Activated CD8-positive, alpha-beta T cell treated with anti-CD3 and anti-CD28 coated beads for 36 hours (primary cell): ENCODE data around the gene BOK. TPM values are rescaled to one million over a fixed set of nuclear protein-coding genes. Genes with fewer than 3 reads are reported as not detected.
A peak's percentile ranks its signal among the peaks of the same experiment; 100 is the strongest.
"Not testable (repeated sequence)": the region's sequence is repeated elsewhere in the genome, so short reads cannot be mapped to it uniquely, and the experiment has no call there.

Source experiments
- ATAC-seq: fragments of 200-7000 bp; cut with Tn5 transposase; one replicate; pipeline ENCODE4 v1.10.0; 2021; ENCODE audit warnings: mild to moderate bottlenecking, moderate library complexity
- CTCF ChIA-PET: fragments of 350-600 bp; sonication (Branson Sonifier 250); formaldehyde crosslinking; loops from one replicate; lab custom pipeline; 2021; ENCODE audit warnings: antibody characterized with exemption; lab: Charles Lee
- POLR2A ChIA-PET: fragments of 350-600 bp; sonication (Branson Sonifier 250); formaldehyde crosslinking; loops from one replicate; lab custom pipeline; 2021; ENCODE audit warnings: antibody characterized with exemption; lab: Charles Lee
- DNase-seq: peaks from one replicate; pipeline ENCODE4 v3.0.0-alpha.2; 2020
- H3K27ac Mint-ChIP-seq: one replicate; pipeline ENCODE4 v1.8.0; 2021; ENCODE audit warnings: mild to moderate bottlenecking, mixed read lengths
- H3K27me3 Mint-ChIP-seq: one replicate; pipeline ENCODE4 v1.8.0; 2021; ENCODE audit warnings: mixed read lengths
- H3K36me3 Mint-ChIP-seq: one replicate; pipeline ENCODE4 v1.8.0; 2021; ENCODE audit warnings: low read depth, mixed read lengths
- H3K4me1 Mint-ChIP-seq: one replicate; pipeline ENCODE4 v1.8.0; 2021; ENCODE audit warnings: low read depth, mixed read lengths
- H3K4me3 Mint-ChIP-seq: one replicate; pipeline ENCODE4 v1.8.0; 2021; ENCODE audit warnings: mild to moderate bottlenecking, moderate library complexity, mixed read lengths
- H3K9me3 Mint-ChIP-seq: one replicate; pipeline ENCODE4 v1.8.0; 2021; ENCODE audit warnings: mixed read lengths
- CTCF ChIP-seq: fragments of 200-600 bp; IDR thresholded peaks from one replicate; pipeline ENCODE4 v1.8.0; 2022; ENCODE audit warnings: antibody characterized with exemption, mild to moderate bottlenecking
- intact Hi-C: fragments of 100-400 bp; cut with micrococcal nuclease; formaldehyde crosslinking; loops from one replicate; pipeline ENCODE4 v1.10.0; 2022
- total RNA-seq, 2 experiments: library from RNA; stranded (reverse); gene quantifications; one replicate each; pipeline ENCODE4 v1.2.3, GENCODE V29; 2021

The BOK gene
- total RNA-seq, 2 experiments from 2014 or later, result 0.16 to 0.22 TPM

- POLR2A ChIA-PET, result no interaction called here
- intact Hi-C loops, result no loop called here
- CTCF ChIA-PET, result no interaction called here
- ATAC-seq (no peak), DNase-seq (no peak)
- Mint-ChIP-seq H3K27me3 (peaks cover 11% of the 10 kb centered on the region), H3K4me3 (no peak overlapping the region), H3K27ac (no peak overlapping the region), H3K9me3 (no peaks in the 10 kb centered on the region), H3K36me3 (no peaks in the 10 kb centered on the region), H3K4me1 (peaks cover 2% of the 10 kb centered on the region)
- TF ChIP-seq CTCF, result no peak
These were observed 5.0 kb downstream of the BOK start for GRCh38 chr2:241563571-241563980.

- Mint-ChIP-seq H3K4me3 (no peak overlapping the region), H3K4me1 (peaks cover 2% of the 10 kb centered on the region), H3K27ac (no peak overlapping the region), H3K36me3 (no peaks in the 10 kb centered on the region), H3K27me3 (peaks cover 11% of the 10 kb centered on the region), H3K9me3 (no peaks in the 10 kb centered on the region)
- ATAC-seq (no peak), DNase-seq (no peak)
- ChIA-PET POLR2A (no interaction called here), CTCF (no interaction called here)
- TF ChIP-seq CTCF, result no peak
- intact Hi-C loops, result no loop called here
These were observed 5.5 kb downstream of the BOK start for GRCh38 chr2:241563981-241564595.

GRCh38 chr2:241564596-241565410 lies 6.3 kb downstream of the BOK start:
- no peak overlapping the region for H3K27ac Mint-ChIP-seq
- intact Hi-C loops, result no loop called here
- H3K4me1 Mint-ChIP-seq, result peaks cover 2% of the 10 kb centered on the region
- H3K36me3 Mint-ChIP-seq, result no peaks in the 10 kb centered on the region
- ChIA-PET POLR2A (no interaction called here), CTCF (no interaction called here)
- no peak overlapping the region for H3K4me3 Mint-ChIP-seq
- DNase-seq (peak; percentile 22), ATAC-seq (peak; percentile 45)
- H3K9me3 Mint-ChIP-seq, result no peaks in the 10 kb centered on the region
- TF ChIP-seq CTCF, result no peak
- H3K27me3 Mint-ChIP-seq, result peaks cover 10% of the 10 kb centered on the region

GRCh38 chr2:241565411-241565810 lies 6.9 kb downstream of the BOK start:
- POLR2A ChIA-PET, result no interaction called here
- intact Hi-C loops, result no loop called here
- DNase-seq, result no peak

GRCh38 chr2:241566021-241566420 lies 7.5 kb downstream of the BOK start:
- H3K4me1 Mint-ChIP-seq, H3K36me3 Mint-ChIP-seq, intact Hi-C loops, DNase-seq, H3K4me3 Mint-ChIP-seq, ATAC-seq, H3K27ac Mint-ChIP-seq, H3K27me3 Mint-ChIP-seq, POLR2A ChIA-PET, CTCF ChIA-PET, H3K9me3 Mint-ChIP-seq: not testable (repeated sequence)

More at GRCh38 chr2:241565411-241565810, 6.9 kb downstream of the BOK start:
- H3K4me1 Mint-ChIP-seq, result no peaks in the 10 kb centered on the region
- no peak for ATAC-seq
- peaks cover 4% of the 10 kb centered on the region for H3K27me3 Mint-ChIP-seq
- no peaks in the 10 kb centered on the region for H3K36me3 Mint-ChIP-seq
- no peaks in the 10 kb centered on the region for H3K9me3 Mint-ChIP-seq
- H3K4me3 Mint-ChIP-seq, result no peak overlapping the region
- TF ChIP-seq CTCF, result no peak
- CTCF ChIA-PET, result no interaction called here
- H3K27ac Mint-ChIP-seq, result no peak overlapping the region
